ENCODE data around the gene H6PD.

The H6PD gene

DNA sequence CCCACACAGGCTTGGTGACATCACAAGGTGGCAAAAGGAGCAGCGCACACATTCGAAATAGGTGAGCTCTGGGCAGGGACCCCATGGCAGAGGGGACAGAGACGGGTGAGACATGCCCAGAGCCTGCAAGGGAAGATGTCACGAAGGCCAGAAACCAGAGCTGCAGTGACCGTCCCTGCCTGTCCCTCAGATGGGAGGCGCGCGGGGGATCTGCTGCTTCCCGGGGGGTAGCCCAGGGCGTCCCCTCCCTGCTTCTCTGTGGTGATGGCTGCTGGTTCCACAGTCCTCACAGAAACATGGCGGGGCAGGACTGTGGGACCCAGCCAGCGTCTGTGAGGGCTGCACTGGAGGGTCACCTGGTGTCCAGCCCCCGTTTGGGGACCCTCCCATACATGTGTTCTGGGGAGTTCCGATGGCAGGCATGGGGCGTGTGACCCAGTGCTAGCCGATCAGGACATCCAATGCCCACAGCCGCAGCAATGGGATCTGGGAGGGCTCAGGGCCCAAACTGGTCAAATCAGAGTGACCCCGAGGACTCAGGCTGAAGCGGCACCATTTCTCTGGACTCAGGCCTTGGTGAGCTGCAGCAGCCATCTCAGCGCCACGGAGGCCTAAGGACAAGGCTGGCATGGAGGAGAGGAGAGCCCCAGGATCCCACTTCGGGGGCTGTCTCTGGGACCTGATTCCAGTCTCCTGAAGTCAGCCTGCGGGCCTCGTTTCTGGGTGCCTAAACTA is 37.5 kb downstream of the H6PD start:
- Histone ChIP-seq H3K79me2 (ENCODE audit: insufficient read depth, low read length) (no peaks in the 10 kb centered on the region), H3K4me2 (ENCODE audit: low read depth, low read length, poor library complexity, severe bottlenecking) (no peak overlapping the region), H3K9ac (ENCODE audit: low read length) (no peak overlapping the region), H3K4me3 (ENCODE audit: insufficient read depth, low read length, poor library complexity, severe bottlenecking) (no peak overlapping the region), H3K9me3 (ENCODE audit: insufficient read depth, low read length) (no peaks in the 10 kb centered on the region), H2AFZ (ENCODE audit: low read depth, low read length, severe bottlenecking) (no peak overlapping the region), H4K20me1 (ENCODE audit: low read depth, low read length) (no peaks in the 10 kb centered on the region), H3K36me3 (ENCODE audit: low read length) (no peaks in the 10 kb centered on the region), H3K27me3 (ENCODE audit: low read length) (no peaks in the 10 kb centered on the region), H3K9me2 (replicated peaks; ENCODE audit: insufficient read depth, low read length) (no peaks in the 10 kb centered on the region), H3F3A (ENCODE audit: insufficient read depth) (no peaks in the 10 kb centered on the region), H3K27ac (ENCODE audit: low read depth, low read length) (no peak overlapping the region)
- TF ChIP-seq, protein P1, sequence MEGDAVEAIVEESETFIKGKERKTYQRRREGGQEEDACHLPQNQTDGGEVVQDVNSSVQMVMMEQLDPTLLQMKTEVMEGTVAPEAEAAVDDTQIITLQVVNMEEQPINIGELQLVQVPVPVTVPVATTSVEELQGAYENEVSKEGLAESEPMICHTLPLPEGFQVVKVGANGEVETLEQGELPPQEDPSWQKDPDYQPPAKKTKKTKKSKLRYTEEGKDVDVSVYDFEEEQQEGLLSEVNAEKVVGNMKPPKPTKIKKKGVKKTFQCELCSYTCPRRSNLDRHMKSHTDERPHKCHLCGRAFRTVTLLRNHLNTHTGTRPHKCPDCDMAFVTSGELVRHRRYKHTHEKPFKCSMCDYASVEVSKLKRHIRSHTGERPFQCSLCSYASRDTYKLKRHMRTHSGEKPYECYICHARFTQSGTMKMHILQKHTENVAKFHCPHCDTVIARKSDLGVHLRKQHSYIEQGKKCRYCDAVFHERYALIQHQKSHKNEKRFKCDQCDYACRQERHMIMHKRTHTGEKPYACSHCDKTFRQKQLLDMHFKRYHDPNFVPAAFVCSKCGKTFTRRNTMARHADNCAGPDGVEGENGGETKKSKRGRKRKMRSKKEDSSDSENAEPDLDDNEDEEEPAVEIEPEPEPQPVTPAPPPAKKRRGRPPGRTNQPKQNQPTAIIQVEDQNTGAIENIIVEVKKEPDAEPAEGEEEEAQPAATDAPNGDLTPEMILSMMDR (IDR thresholded peaks at IDR 0.05; ENCODE audit: insufficient read depth, low read length, poor library complexity, severe bottlenecking): no peak
- TF ChIP-seq EZH2phosphoT487 (conservative IDR thresholded peaks at IDR 0.05; ENCODE audit: low read length): no peak

DNA sequence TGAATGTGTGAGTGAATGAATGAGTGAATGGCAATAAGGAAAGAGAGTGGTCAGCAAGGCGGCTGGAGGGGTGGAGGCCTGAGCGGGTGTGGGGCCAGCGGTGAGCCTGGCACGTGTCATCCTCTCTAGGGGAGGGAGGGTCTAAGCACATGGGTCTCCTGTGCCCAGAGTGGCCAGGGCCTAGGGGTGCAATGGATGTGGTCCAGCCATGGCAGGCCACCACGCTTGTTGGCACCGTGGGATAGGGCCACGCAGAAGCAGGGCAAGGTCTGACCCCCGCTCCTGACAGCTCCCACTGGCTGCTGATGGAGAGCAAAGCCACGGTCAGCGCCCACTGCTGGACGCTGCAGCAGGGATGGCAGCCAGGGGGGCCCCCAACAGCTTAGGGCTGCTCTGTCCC is 38.6 kb downstream of the H6PD start:
- Histone ChIP-seq H4K20me1 (ENCODE audit: low read depth, low read length) (no peaks in the 10 kb centered on the region), H3K4me2 (ENCODE audit: low read depth, low read length, poor library complexity, severe bottlenecking) (no peak overlapping the region), H3K9me3 (ENCODE audit: insufficient read depth, low read length) (no peaks in the 10 kb centered on the region), H3F3A (ENCODE audit: insufficient read depth) (no peaks in the 10 kb centered on the region), H3K27ac (ENCODE audit: low read depth, low read length) (no peak overlapping the region), H3K79me2 (ENCODE audit: insufficient read depth, low read length) (no peaks in the 10 kb centered on the region), H2AFZ (ENCODE audit: low read depth, low read length, severe bottlenecking) (no peak overlapping the region), H3K9me2 (replicated peaks; ENCODE audit: insufficient read depth, low read length) (no peaks in the 10 kb centered on the region), H3K36me3 (ENCODE audit: low read length) (no peaks in the 10 kb centered on the region), H3K27me3 (ENCODE audit: low read length) (no peaks in the 10 kb centered on the region), H3K4me3 (ENCODE audit: insufficient read depth, low read length, poor library complexity, severe bottlenecking) (no peak overlapping the region), H3K9ac (ENCODE audit: low read length) (no peak overlapping the region)
- no peak for TF ChIP-seq EZH2phosphoT487 (conservative IDR thresholded peaks at IDR 0.05; ENCODE audit: low read length)

DNA sequence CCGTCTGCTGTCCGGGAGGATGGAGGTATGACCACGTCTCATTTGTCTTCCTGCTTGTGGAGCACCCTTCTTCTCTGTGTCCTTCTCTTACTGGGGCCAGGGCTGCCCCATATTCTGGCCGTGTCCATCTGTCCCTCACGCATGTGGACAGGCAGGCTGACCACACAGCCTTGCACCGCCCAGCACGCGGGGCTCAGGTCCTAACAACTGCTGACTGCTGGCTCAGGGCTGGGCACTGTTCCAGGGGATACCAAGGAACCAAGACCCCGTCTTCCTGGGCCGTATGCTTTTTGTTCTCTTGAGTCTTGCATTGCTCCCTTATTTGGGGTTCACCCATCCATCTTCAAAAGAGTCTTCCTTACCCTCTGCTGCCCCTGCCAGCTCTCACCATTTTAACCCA is 40.6 kb downstream of the H6PD start:
- no peaks in the 10 kb centered on the region for H3K9me3 ChIP-seq (ENCODE audit: insufficient read depth, low read length)
- H3K9ac ChIP-seq (ENCODE audit: low read length): no peak overlapping the region
- H3K27ac ChIP-seq (ENCODE audit: low read depth, low read length): no peak overlapping the region
- no peaks in the 10 kb centered on the region for H3K27me3 ChIP-seq (ENCODE audit: low read length)
- no peaks in the 10 kb centered on the region for H4K20me1 ChIP-seq (ENCODE audit: low read depth, low read length)
- no peaks in the 10 kb centered on the region for H3F3A ChIP-seq (ENCODE audit: insufficient read depth)
- H3K79me2 ChIP-seq (ENCODE audit: insufficient read depth, low read length): no peaks in the 10 kb centered on the region
- H2AFZ ChIP-seq (ENCODE audit: low read depth, low read length, severe bottlenecking): no peak overlapping the region
- no peak for TF ChIP-seq EZH2phosphoT487 (conservative IDR thresholded peaks at IDR 0.05; ENCODE audit: low read length)
- TF ChIP-seq, protein P1 (IDR thresholded peaks at IDR 0.05; ENCODE audit: insufficient read depth, low read length, poor library complexity, severe bottlenecking): no peak
- H3K9me2 ChIP-seq (replicated peaks; ENCODE audit: insufficient read depth, low read length): no peaks in the 10 kb centered on the region
- no peaks in the 10 kb centered on the region for H3K36me3 ChIP-seq (ENCODE audit: low read length)
- H3K4me2 ChIP-seq (ENCODE audit: low read depth, low read length, poor library complexity, severe bottlenecking): no peak overlapping the region
- H3K4me3 ChIP-seq (ENCODE audit: insufficient read depth, low read length, poor library complexity, severe bottlenecking): no peak overlapping the region

DNA sequence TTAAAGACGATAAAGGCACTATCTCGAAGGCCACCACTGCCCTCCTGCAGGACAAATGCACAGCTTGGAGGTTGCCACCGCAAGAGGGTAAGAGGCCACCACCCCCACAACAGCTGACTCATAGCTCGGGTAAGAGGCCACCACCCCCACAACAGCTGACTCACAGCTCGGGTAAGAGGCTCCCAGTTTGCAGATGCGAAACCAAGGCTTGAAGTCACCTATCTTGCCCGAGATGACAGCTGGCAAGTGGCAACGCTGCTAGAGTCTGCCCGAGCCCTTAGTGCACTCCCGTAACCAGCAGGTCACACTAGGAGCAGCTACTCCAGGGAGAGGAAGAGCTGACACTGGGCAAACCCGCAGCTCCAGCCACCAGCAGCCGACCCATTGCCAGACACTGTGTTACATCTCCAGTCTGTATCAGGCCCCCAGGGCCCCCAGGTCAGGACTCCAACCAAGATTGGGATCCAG is 41.0 kb downstream of the H6PD start:
- no peaks in the 10 kb centered on the region for H3F3A ChIP-seq (ENCODE audit: insufficient read depth)
- TF ChIP-seq EZH2phosphoT487 (conservative IDR thresholded peaks at IDR 0.05; ENCODE audit: low read length): no peak
- TF ChIP-seq, protein P1 (IDR thresholded peaks at IDR 0.05; ENCODE audit: insufficient read depth, low read length, poor library complexity, severe bottlenecking): no peak
- no peaks in the 10 kb centered on the region for H3K36me3 ChIP-seq (ENCODE audit: low read length)
- no peaks in the 10 kb centered on the region for H3K27me3 ChIP-seq (ENCODE audit: low read length)
- no peaks in the 10 kb centered on the region for H3K9me3 ChIP-seq (ENCODE audit: insufficient read depth, low read length)
- no peak overlapping the region for H2AFZ ChIP-seq (ENCODE audit: low read depth, low read length, severe bottlenecking)
- no peak overlapping the region for H3K9ac ChIP-seq (ENCODE audit: low read length)
- no peak overlapping the region for H3K4me3 ChIP-seq (ENCODE audit: insufficient read depth, low read length, poor library complexity, severe bottlenecking)
- no peak overlapping the region for H3K4me2 ChIP-seq (ENCODE audit: low read depth, low read length, poor library complexity, severe bottlenecking)
- H3K27ac ChIP-seq (ENCODE audit: low read depth, low read length): no peak overlapping the region
- H3K79me2 ChIP-seq (ENCODE audit: insufficient read depth, low read length): no peaks in the 10 kb centered on the region
- H3K9me2 ChIP-seq (replicated peaks; ENCODE audit: insufficient read depth, low read length): no peaks in the 10 kb centered on the region
- H4K20me1 ChIP-seq (ENCODE audit: low read depth, low read length): no peaks in the 10 kb centered on the region
